Embryonic facial prominence (tissue), 1 donor: ENCODE data around the gene FAM222B.
"Not testable (repeated sequence)": the region's sequence is repeated elsewhere in the genome, so short reads cannot be mapped to it uniquely, and the experiment has no call there.

Source experiments
- DNase-seq: peaks from one replicate; pipeline ENCODE4 v3.0.0-alpha.2; 2016; ENCODE audit errors: extremely low spot score

The FAM222B gene

GRCh38 chr17:28842282-28843012, at the start of gene FAM222B:
TSS of gene FAM222B (minus strand) at chr17:28842790. CDS start at chr17:28766667, 76,123 bp downstream.
- DNase-seq: peak; percentile 51

- no peak for DNase-seq
Measured at GRCh38 chr17:28892024-28892423, 49.4 kb upstream of the FAM222B start.

GRCh38 chr17:28891201-28891600, 48.6 kb upstream of the FAM222B start:
- no peak for DNase-seq

- DNase-seq: no peak
Measured at GRCh38 chr17:28889996-28890395, 47.4 kb upstream of the FAM222B start.

- DNase-seq: no peak
Measured at GRCh38 chr17:28888832-28889231, 46.2 kb upstream of the FAM222B start.

- no peak for DNase-seq
Measured at GRCh38 chr17:28887871-28888471, 45.4 kb upstream of the FAM222B start.

GRCh38 chr17:28885951-28886350, 43.4 kb upstream of the FAM222B start:
- no peak for DNase-seq

GRCh38 chr17:28885363-28885762, 42.8 kb upstream of the FAM222B start:
- DNase-seq: no peak

GRCh38 chr17:28883967-28884702, 41.5 kb upstream of the FAM222B start:
- no peak for DNase-seq

- DNase-seq: no peak
Measured at GRCh38 chr17:28882154-28882895, 39.7 kb upstream of the FAM222B start.

GRCh38 chr17:28881533-28882056, 39.0 kb upstream of the FAM222B start:
- no peak for DNase-seq

GRCh38 chr17:28880572-28880945, 38.0 kb upstream of the FAM222B start:
- no peak for DNase-seq

GRCh38 chr17:28879886-28880571, 37.4 kb upstream of the FAM222B start:
- DNase-seq: no peak

GRCh38 chr17:28878981-28879380, 36.4 kb upstream of the FAM222B start:
- no peak for DNase-seq

- no peak for DNase-seq
Measured at GRCh38 chr17:28878158-28878910, 35.7 kb upstream of the FAM222B start.

- DNase-seq: not testable (repeated sequence)
Measured at GRCh38 chr17:28877150-28877711, 34.6 kb upstream of the FAM222B start.

- DNase-seq: no peak
Measured at GRCh38 chr17:28875848-28876550, 33.4 kb upstream of the FAM222B start.

- no peak for DNase-seq
Measured at GRCh38 chr17:28874750-28875149, 32.2 kb upstream of the FAM222B start.

- DNase-seq: no peak
Measured at GRCh38 chr17:28873839-28874238, 31.2 kb upstream of the FAM222B start.
